Lower lobe of right lung (tissue), 2 donors: Measurements from ENCODE around the gene WRNIP1. TPM values are rescaled to one million over a fixed set of nuclear protein-coding genes. Genes with fewer than 3 reads are reported as not detected.
A peak's percentile ranks its signal among the peaks of the same experiment; 100 is the strongest.

Source experiments
- ATAC-seq, 2 donors: fragments of 200-7000 bp; cut with Tn5 transposase; one replicate each; pipeline ENCODE4 v1.9.1; 2020 to 2022; ENCODE audit warnings: mild to moderate bottlenecking in 2 of 2, moderate library complexity in 2 of 2
- DNase-seq: peaks from one replicate; pipeline ENCODE4 v3.0.0-alpha.2; 2020
- H3K27ac ChIP-seq: fragments of 200-600 bp; one replicate; pipeline ENCODE4 v1.8.0; 2022
- H3K27me3 ChIP-seq: fragments of 200-600 bp; one replicate; pipeline ENCODE4 v1.8.0; 2022; ENCODE audit warnings: low read depth
- H3K36me3 ChIP-seq: fragments of 200-600 bp; one replicate; pipeline ENCODE4 v1.8.0; 2022; ENCODE audit warnings: mild to moderate bottlenecking
- H3K4me1 ChIP-seq: fragments of 200-600 bp; one replicate; pipeline ENCODE4 v1.8.0; 2022
- H3K4me3 ChIP-seq: fragments of 200-600 bp; one replicate; pipeline ENCODE4 v1.8.0; 2022; ENCODE audit warnings: mild to moderate bottlenecking
- H3K9me3 ChIP-seq: fragments of 200-600 bp; one replicate; pipeline ENCODE4 v1.8.0; 2022
- intact Hi-C: fragments of 100-400 bp; cut with DNase I; formaldehyde crosslinking; loops from one replicate; pipeline ENCODE4 v1.11.0; 2022
- total RNA-seq: library from RNA; stranded (reverse); fragmentation: NEBNext Ultra II Directional; extraction: Animal tissue kit (Norgen Biotek cat#: 25700); gene quantifications from one replicate; pipeline ENCODE4 v1.2.1, GENCODE V29; 2021
- TF ChIP-seq, protein P1 (sequence below): fragments of 200-600 bp; IDR thresholded peaks from one replicate; pipeline ENCODE4 v1.8.0; 2022; ENCODE audit warnings: antibody characterized with exemption, mild to moderate bottlenecking
- donor health status: DM: no; HTN: yes; CAD: no; lungs with severe emphysema.

Gene WRNIP1
- total RNA-seq, 1 donor from 2014 or later: 45.1 TPM

- Histone ChIP-seq H3K36me3 (no peaks in the 10 kb centered on the region), H3K4me1 (peaks cover 37% of the 10 kb centered on the region), H3K4me3 (no peak overlapping the region), H3K9me3 (peaks cover 7% of the 10 kb centered on the region), H3K27ac (peak overlapping the region; percentile 79), H3K27me3 (no peaks in the 10 kb centered on the region)
- DNase-seq: no peak
- TF ChIP-seq, protein P1, sequence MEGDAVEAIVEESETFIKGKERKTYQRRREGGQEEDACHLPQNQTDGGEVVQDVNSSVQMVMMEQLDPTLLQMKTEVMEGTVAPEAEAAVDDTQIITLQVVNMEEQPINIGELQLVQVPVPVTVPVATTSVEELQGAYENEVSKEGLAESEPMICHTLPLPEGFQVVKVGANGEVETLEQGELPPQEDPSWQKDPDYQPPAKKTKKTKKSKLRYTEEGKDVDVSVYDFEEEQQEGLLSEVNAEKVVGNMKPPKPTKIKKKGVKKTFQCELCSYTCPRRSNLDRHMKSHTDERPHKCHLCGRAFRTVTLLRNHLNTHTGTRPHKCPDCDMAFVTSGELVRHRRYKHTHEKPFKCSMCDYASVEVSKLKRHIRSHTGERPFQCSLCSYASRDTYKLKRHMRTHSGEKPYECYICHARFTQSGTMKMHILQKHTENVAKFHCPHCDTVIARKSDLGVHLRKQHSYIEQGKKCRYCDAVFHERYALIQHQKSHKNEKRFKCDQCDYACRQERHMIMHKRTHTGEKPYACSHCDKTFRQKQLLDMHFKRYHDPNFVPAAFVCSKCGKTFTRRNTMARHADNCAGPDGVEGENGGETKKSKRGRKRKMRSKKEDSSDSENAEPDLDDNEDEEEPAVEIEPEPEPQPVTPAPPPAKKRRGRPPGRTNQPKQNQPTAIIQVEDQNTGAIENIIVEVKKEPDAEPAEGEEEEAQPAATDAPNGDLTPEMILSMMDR: no peak
- peak; percentile 17 to 74 for ATAC-seq
- intact Hi-C loops: no loop called here
Measured at GRCh38 chr6:2818593-2818992, 53.4 kb downstream of the WRNIP1 start.

- intact Hi-C loops: no loop called here
- ATAC-seq: peak in 1 of 2 donors; percentile 19
Measured at GRCh38 chr6:2819115-2819514, 53.9 kb downstream of the WRNIP1 start.

GRCh38 chr6:2819978-2820377, 54.8 kb downstream of the WRNIP1 start:
- Histone ChIP-seq H3K27ac (no peak overlapping the region), H3K27me3 (no peaks in the 10 kb centered on the region), H3K4me3 (no peak overlapping the region), H3K4me1 (peaks cover 37% of the 10 kb centered on the region), H3K9me3 (peaks cover 7% of the 10 kb centered on the region), H3K36me3 (no peaks in the 10 kb centered on the region)
- ATAC-seq: no peak
- intact Hi-C loops: no loop called here
- no peak for DNase-seq
- TF ChIP-seq, protein P1: no peak

More at GRCh38 chr6:2819115-2819514, 53.9 kb downstream of the WRNIP1 start:
- Histone ChIP-seq H3K4me1 (peaks cover 37% of the 10 kb centered on the region), H3K36me3 (no peaks in the 10 kb centered on the region), H3K4me3 (no peak overlapping the region), H3K27ac (peak overlapping the region; percentile 79), H3K9me3 (peaks cover 7% of the 10 kb centered on the region), H3K27me3 (no peaks in the 10 kb centered on the region)
- no peak for DNase-seq
- TF ChIP-seq, protein P1: no peak

- no peaks in the 10 kb centered on the region for H3K27me3 ChIP-seq
- no peaks in the 10 kb centered on the region for H3K36me3 ChIP-seq
- H3K4me3 ChIP-seq: no peak overlapping the region
- peaks cover 7% of the 10 kb centered on the region for H3K9me3 ChIP-seq
- DNase-seq: no peak
- no peak overlapping the region for H3K27ac ChIP-seq
- intact Hi-C loops: no loop called here
- no peak for ATAC-seq
- H3K4me1 ChIP-seq: peaks cover 37% of the 10 kb centered on the region
- TF ChIP-seq, protein P1: no peak
Measured at GRCh38 chr6:2820415-2820814, 55.2 kb downstream of the WRNIP1 start.

DNA sequence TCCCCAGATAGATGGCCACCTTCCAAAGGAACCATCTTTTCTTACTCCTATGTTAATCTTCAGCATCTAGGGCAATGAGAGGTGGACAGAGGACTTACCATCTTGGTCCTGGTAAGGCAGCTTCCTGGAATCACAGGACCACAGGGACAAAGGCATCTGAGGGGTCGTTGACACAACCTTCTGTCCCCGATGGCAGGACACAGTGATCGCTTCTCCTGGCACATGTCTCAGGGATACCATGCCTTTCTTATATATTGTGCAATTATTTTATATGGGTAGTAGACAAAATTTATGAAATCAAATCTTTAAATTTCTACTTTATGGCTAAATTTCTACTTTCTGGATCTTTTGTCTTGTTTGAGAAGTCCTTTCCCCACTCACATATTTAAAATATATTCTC, 56.4 kb downstream of the WRNIP1 start:
- Histone ChIP-seq H3K27ac (no peak overlapping the region), H3K27me3 (no peaks in the 10 kb centered on the region), H3K4me3 (no peak overlapping the region), H3K9me3 (no peaks in the 10 kb centered on the region), H3K36me3 (no peaks in the 10 kb centered on the region), H3K4me1 (peaks cover 37% of the 10 kb centered on the region)
- DNase-seq (no peak), ATAC-seq (no peak)
- intact Hi-C loops: no loop called here
- TF ChIP-seq, protein P1: no peak
